Chondrocyte (in vitro differentiated cells): ENCODE results near the gene KDM5A. TPM values are rescaled to one million over a fixed set of nuclear protein-coding genes. Genes with fewer than 3 reads are reported as not detected.
"Not testable (repeated sequence)": the region's sequence is repeated elsewhere in the genome, so short reads cannot be mapped to it uniquely, and the experiment has no call there.

Experiments
- DNase-seq: peaks from one replicate; pipeline ENCODE4 v3.0.0; 2021; ENCODE audit warnings: mixed read lengths, low spot score
- H3K27ac Mint-ChIP-seq: one replicate; pipeline ENCODE4 v1.8.0; 2021; ENCODE audit warnings: mild to moderate bottlenecking, moderate library complexity, mixed read lengths; ENCODE audit not compliant: unreplicated experiment
- H3K27me3 Mint-ChIP-seq: 2 replicates; pipeline ENCODE4 v1.8.0; 2021; ENCODE audit warnings: low read depth, mixed read lengths
- H3K36me3 Mint-ChIP-seq: 2 replicates; pipeline ENCODE4 v1.8.0; 2021; ENCODE audit warnings: low read depth, mixed read lengths
- H3K4me1 Mint-ChIP-seq: 2 replicates; pipeline ENCODE4 v1.8.0; 2021; ENCODE audit warnings: low read depth, mild to moderate bottlenecking, mixed read lengths
- H3K4me3 Mint-ChIP-seq: one replicate; pipeline ENCODE4 v1.8.0; 2021; ENCODE audit warnings: mild to moderate bottlenecking, moderate library complexity, mixed read lengths; ENCODE audit not compliant: unreplicated experiment
- H3K9me3 Mint-ChIP-seq: 2 replicates; pipeline ENCODE4 v1.8.0; 2021; ENCODE audit warnings: low read depth, mixed read lengths
- CTCF ChIP-seq: fragments of 200-600 bp; sonication (generic); IDR thresholded peaks from 2 replicates; pipeline ENCODE4 v1.5.0; 2021; ENCODE audit warnings: antibody characterized with exemption, mild to moderate bottlenecking, moderate library complexity
- total RNA-seq: library from RNA; stranded (reverse); gene quantifications from 3 replicates; pipeline ENCODE4 v1.2.1, GENCODE V29; 2021

The KDM5A gene
- total RNA-seq, 1 donor from 2014 or later, result 65.0 TPM

- peak overlapping the region; percentile 97 for H3K4me3 Mint-ChIP-seq
- H3K4me1 Mint-ChIP-seq, result peaks cover 40% of the 10 kb centered on the region
- H3K9me3 Mint-ChIP-seq, result no peaks in the 10 kb centered on the region
- H3K27me3 Mint-ChIP-seq, result no peaks in the 10 kb centered on the region
- H3K36me3 Mint-ChIP-seq, result peaks cover 16% of the 10 kb centered on the region
- DNase-seq, result no peak
- peak overlapping the region; percentile 99 for H3K27ac Mint-ChIP-seq
- no peak for TF ChIP-seq CTCF
Measured at GRCh38 chr12:386651-387050, 2.5 kb downstream of the KDM5A start.

GRCh38 chr12:370739-371485, 18.2 kb downstream of the KDM5A start:
- Mint-ChIP-seq H3K36me3 (peaks cover 38% of the 10 kb centered on the region), H3K9me3 (peaks cover 18% of the 10 kb centered on the region)
- not testable (repeated sequence) for H3K27me3 Mint-ChIP-seq, H3K4me3 Mint-ChIP-seq, DNase-seq, H3K4me1 Mint-ChIP-seq, H3K27ac Mint-ChIP-seq

- TF ChIP-seq CTCF, result no peak
- no peak overlapping the region for H3K4me3 Mint-ChIP-seq
- no peaks in the 10 kb centered on the region for H3K4me1 Mint-ChIP-seq
- H3K27ac Mint-ChIP-seq, result no peak overlapping the region
- peaks cover 37% of the 10 kb centered on the region for H3K36me3 Mint-ChIP-seq
- H3K9me3 Mint-ChIP-seq, result peaks cover 17% of the 10 kb centered on the region
- no peaks in the 10 kb centered on the region for H3K27me3 Mint-ChIP-seq
- no peak for DNase-seq
Measured at GRCh38 chr12:367972-368371, 21.1 kb downstream of the KDM5A start.

GRCh38 chr12:366820-367219, 22.3 kb downstream of the KDM5A start:
- no peaks in the 10 kb centered on the region for H3K27me3 Mint-ChIP-seq
- H3K36me3 Mint-ChIP-seq, result peaks cover 40% of the 10 kb centered on the region
- no peaks in the 10 kb centered on the region for H3K4me1 Mint-ChIP-seq
- H3K9me3 Mint-ChIP-seq, result peaks cover 10% of the 10 kb centered on the region
- no peak overlapping the region for H3K27ac Mint-ChIP-seq
- no peak for TF ChIP-seq CTCF
- H3K4me3 Mint-ChIP-seq, result no peak overlapping the region
- DNase-seq, result no peak

GRCh38 chr12:359091-359490, 30.0 kb downstream of the KDM5A start:
- Mint-ChIP-seq H3K27ac (no peak overlapping the region), H3K4me3 (no peak overlapping the region), H3K4me1 (peaks cover 5% of the 10 kb centered on the region), H3K27me3 (no peaks in the 10 kb centered on the region), H3K36me3 (peaks cover 59% of the 10 kb centered on the region), H3K9me3 (peaks cover 4% of the 10 kb centered on the region)
- TF ChIP-seq CTCF, result no peak
- DNase-seq, result no peak
